HepG2 (cell line): ENCODE measurements around the gene RAB32. TPM values are rescaled to one million over a fixed set of nuclear protein-coding genes. Genes with fewer than 3 reads are reported as not detected.

ENCODE experiments used
- ATAC-seq: fragments of 200-7000 bp; cut with Tn5 transposase; 3 replicates; pipeline ENCODE4 v1.9.1; 2020; ENCODE audit warnings: mild to moderate bottlenecking, moderate library complexity
- BruUV-seq: library from RNA; stranded (reverse); fragments of 400-500 nt; replicated peaks from 2 replicates; lab custom pipeline; 2021; lab: Mats Ljungman, UMichigan
- CTCF ChIA-PET: fragments of 300-600 bp; formaldehyde crosslinking; extraction: SDS; loops from one replicate; lab custom pipeline; 2021; ENCODE audit warnings: low total read pairs, inconsistent platforms, low intra/inter-chr PET ratio; lab: Yijun Ruan, JAX
- POLR2A ChIA-PET: fragments of 350-600 bp; sonication (Branson Sonifier 250); formaldehyde crosslinking; loops from one replicate; lab custom pipeline; 2020; ENCODE audit warnings: antibody characterized with exemption, inconsistent platforms; lab: Yijun Ruan, JAX
- DNase-seq: peaks from one replicate; pipeline ENCODE4 v3.0.0-alpha.2; 2015; ENCODE audit warnings: low spot score
- FAIRE-seq: peaks from 3 replicates; lab custom pipeline; 2011; peaks lifted over from hg19 to GRCh38; lab: Jason Lieb, UNC
- H2AFZ ChIP-seq: one replicate; pipeline ENCODE4 v1.6.1; 2011; ENCODE audit warnings: low read length, inconsistent platforms
- H3K27ac ChIP-seq: fragments of 300-600 bp; 3 replicates; pipeline ENCODE4 v1.8.0; 2011; ENCODE audit warnings: mixed run types, mild to moderate bottlenecking, mixed read lengths, low read length, inconsistent platforms; ENCODE audit not compliant: insufficient read depth; ENCODE audit errors: extremely low read length
- H3K27me3 ChIP-seq, 2 experiments: fragments of 200-600 bp in 1 of 2; 2 replicates in 1 of 2; 3 replicates in 1 of 2; pipeline versions ENCODE4 v1.6.0 to v1.8.0; 2011; ENCODE audit warnings: low read length in 2 of 2, mild to moderate bottlenecking in 2 of 2, moderate library complexity in 2 of 2, inconsistent platforms in 1 of 2; ENCODE audit not compliant: insufficient read depth in 2 of 2, control insufficient read depth in 1 of 2
- H3K36me3 ChIP-seq, 2 experiments: fragments of 200-600 bp in 1 of 2; replicated peaks in 1 of 2; 2 replicates in 1 of 2; 3 replicates in 1 of 2; pipeline versions ENCODE4 v1.5.1 to v1.8.0; 2011; ENCODE audit warnings: low read length in 2 of 2, inconsistent platforms in 1 of 2; ENCODE audit not compliant: insufficient read depth in 2 of 2, control insufficient read depth in 1 of 2
- H3K4me1 ChIP-seq: 2 replicates; pipeline ENCODE4 v1.5.1; 2012; ENCODE audit warnings: low read length, inconsistent platforms; ENCODE audit not compliant: insufficient read depth
- H3K4me2 ChIP-seq: 2 replicates; pipeline ENCODE4 v1.6.0; 2011; ENCODE audit warnings: low read depth, low read length, inconsistent platforms
- H3K4me3 ChIP-seq, 3 experiments: fragments of 200-600 bp in 1 of 3; sonication (generic), shearing (Covaris generic) in 1 of 3; replicated peaks in 1 of 3; 2 replicates each; pipeline ENCODE4 v1.5.1; 2011 to 2016; ENCODE audit warnings: low read length in 3 of 3, inconsistent platforms in 2 of 3, low read depth in 2 of 3, mild to moderate bottlenecking in 2 of 3, control low read depth in 1 of 3, mixed read lengths in 1 of 3; ENCODE audit not compliant: insufficient read depth in 1 of 3
- H3K79me2 ChIP-seq: one replicate; pipeline ENCODE4 v1.6.1; 2011; ENCODE audit warnings: low read length, inconsistent platforms; ENCODE audit not compliant: insufficient read depth
- H3K9ac ChIP-seq: 2 replicates; pipeline ENCODE4 v1.6.0; 2011; ENCODE audit warnings: mild to moderate bottlenecking, low read depth, low read length, inconsistent platforms; ENCODE audit not compliant: insufficient read depth
- H3K9me3 ChIP-seq: 2 replicates; pipeline ENCODE4 v1.5.1; 2012; ENCODE audit warnings: mild to moderate bottlenecking, low read length
- H4K20me1 ChIP-seq: 2 replicates; pipeline ENCODE4 v1.6.0; 2011; ENCODE audit warnings: inconsistent platforms, mild to moderate bottlenecking, low read length, moderate library complexity; ENCODE audit not compliant: insufficient read depth
- DMAP1 ChIP-seq: IDR thresholded peaks from 2 replicates; pipeline ENCODE4 v1.6.1; 2016
- ESRRA ChIP-seq: sonication (generic); formaldehyde crosslinking; IDR thresholded peaks from 2 replicates; pipeline ENCODE4 v1.5.1; 2020; ENCODE audit warnings: mild to moderate bottlenecking, low read depth, missing genetic modification reagents
- FOSL1 ChIP-seq: sonication (generic); formaldehyde crosslinking; IDR thresholded peaks from 2 replicates; pipeline ENCODE4 v1.9.0; 2021; ENCODE audit warnings: missing genetic modification reagents, borderline replicate concordance
- KMT2A ChIP-seq: sonication (generic); formaldehyde crosslinking; IDR thresholded peaks from 2 replicates; pipeline ENCODE4 v1.4.0; 2020; ENCODE audit warnings: missing genetic modification reagents
- MBD4 ChIP-seq: IDR thresholded peaks from 2 replicates; pipeline ENCODE4 v1.6.1; 2012; ENCODE audit warnings: low read length, inconsistent platforms, borderline replicate concordance
- MED13 ChIP-seq: sonication (generic); formaldehyde crosslinking; IDR thresholded peaks from 2 replicates; pipeline ENCODE4 v1.5.0; 2020; ENCODE audit warnings: missing genetic modification reagents
- MEF2D ChIP-seq: sonication (generic); formaldehyde crosslinking; IDR thresholded peaks from 2 replicates; pipeline ENCODE4 v1.5.1; 2020; ENCODE audit warnings: mild to moderate bottlenecking, missing genetic modification reagents
- MXI1 ChIP-seq: IDR thresholded peaks from 3 replicates; pipeline ENCODE4 v1.6.1; 2012; ENCODE audit warnings: low read depth, low read length, inconsistent platforms, borderline replicate concordance
- NCOR1 ChIP-seq: fragments of 200-600 bp; sonication (generic); IDR thresholded peaks from 2 replicates; pipeline ENCODE4 v1.7.0; 2017; ENCODE audit warnings: antibody characterized with exemption, low read length, borderline replicate concordance
- NR3C1 ChIP-seq: sonication (generic); formaldehyde crosslinking; IDR thresholded peaks from 2 replicates; pipeline ENCODE4 v1.4.0; 2020; ENCODE audit warnings: missing genetic modification reagents
- POLR2A ChIP-seq, 2 experiments: IDR thresholded peaks; 2 replicates each; pipeline ENCODE4 v1.6.1; 2011; ENCODE audit warnings: low read depth in 2 of 2, low read length in 2 of 2, mild to moderate bottlenecking in 1 of 2, moderate library complexity in 1 of 2; ENCODE audit not compliant: insufficient read depth in 1 of 2
- TBX2 ChIP-seq: sonication (generic); formaldehyde crosslinking; IDR thresholded peaks from 2 replicates; pipeline ENCODE4 v1.5.0; 2020; ENCODE audit warnings: missing genetic modification reagents, mild to moderate bottlenecking, borderline replicate concordance
- ZNF264 ChIP-seq: sonication (generic); formaldehyde crosslinking; IDR thresholded peaks from 2 replicates; pipeline ENCODE4 v1.4.0; 2020; ENCODE audit warnings: missing genetic modification reagents
- ZNF557 ChIP-seq: sonication (generic); formaldehyde crosslinking; IDR thresholded peaks from 2 replicates; pipeline ENCODE4 v1.4.0; 2020; ENCODE audit warnings: missing genetic modification reagents
- ZNF775 ChIP-seq: sonication (generic); formaldehyde crosslinking; IDR thresholded peaks from 2 replicates; pipeline ENCODE4 v1.4.0; 2020; ENCODE audit warnings: missing genetic modification reagents, mild to moderate bottlenecking, moderate library complexity, borderline replicate concordance
- ZNF776 ChIP-seq: sonication (generic); formaldehyde crosslinking; IDR thresholded peaks from 2 replicates; pipeline ENCODE4 v1.4.0; 2020; ENCODE audit warnings: mild to moderate bottlenecking, missing genetic modification reagents
- in situ Hi-C: cut with HindIII; loops from 2 replicates; pipeline ENCODE4 v1.10.0; 2017; ENCODE audit warnings: low pct_unique_long_range_greater_than_20kb; ENCODE audit not compliant: extremely low pct_ligation_motif_present
- intact Hi-C: fragments of 100-400 bp; cut with micrococcal nuclease; formaldehyde crosslinking; loops from one replicate; pipeline ENCODE4 v1.10.0; 2022; ENCODE audit not compliant: unreplicated experiment
- polyA plus RNA-seq, 8 experiments: library from polyadenylated mRNA; depleted of rRNA in 3 of 8; stranded (reverse) in 7 of 8; unstranded in 1 of 8; fragments of >200 nt; fragmentation: Illumina TruSeq in 4 of 8; extraction: Trizol in 4 of 8; gene quantifications; 2 replicates each; pipeline versions ENCODE4 v1.2.1 to v1.2.3, GENCODE V29; 2011 to 2016; ENCODE audit warnings: low read depth in 4 of 8, missing spikeins in 1 of 8, mixed read lengths in 1 of 8; ENCODE audit not compliant: insufficient read depth in 1 of 8
- total RNA-seq, 5 experiments: library from RNA; depleted of rRNA; stranded (reverse); fragments of >200 nt; fragmentation: Illumina TruSeq; extraction: Trizol; gene quantifications; 2 replicates each; pipeline ENCODE4 v1.2.3, GENCODE V29; 2016; ENCODE audit warnings: low read depth in 1 of 5
- TF ChIP-seq, protein P1 (sequence below): sonication (generic); formaldehyde crosslinking; IDR thresholded peaks from 2 replicates; pipeline ENCODE4 v1.9.0; 2022; ENCODE audit warnings: missing genetic modification reagents, mild to moderate bottlenecking, borderline replicate concordance
- TF ChIP-seq, protein P2 (sequence below): sonication (generic); formaldehyde crosslinking; IDR thresholded peaks from 2 replicates; pipeline ENCODE4 v1.4.0; 2020; ENCODE audit warnings: mild to moderate bottlenecking, low read depth, missing genetic modification reagents
- TF ChIP-seq, protein P3 (sequence below): sonication (generic); formaldehyde crosslinking; IDR thresholded peaks from 2 replicates; pipeline ENCODE4 v1.8.1; 2023; ENCODE audit warnings: mild to moderate bottlenecking, missing genetic modification reagents

RAB32 gene
- total and polyA plus RNA-seq, 2 of the 13 experiments (the other 11 are each of a cell fraction or from before 2014, with no cell fraction given) = 43.7 to 93.9 TPM

DNA sequence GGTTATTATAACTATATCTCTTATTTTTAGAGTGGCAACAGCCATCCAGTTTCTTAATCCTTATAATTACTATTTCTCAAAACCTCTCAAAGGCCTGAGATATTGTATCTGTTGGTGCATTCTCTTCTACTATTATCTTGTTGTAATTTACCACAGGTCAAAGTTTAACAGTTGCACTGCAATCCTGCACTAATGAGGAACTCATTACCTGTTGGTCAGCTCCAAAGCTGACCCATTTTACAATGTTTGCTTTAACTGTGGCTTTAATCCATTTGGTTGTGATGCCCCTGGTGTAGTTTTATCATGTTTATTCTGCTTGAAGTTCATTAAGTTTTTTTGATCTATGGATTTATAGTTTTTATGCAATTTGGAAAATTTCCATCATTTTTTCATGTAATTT is 48.8 kb downstream of the RAB32 start:
- intact Hi-C loops = no loop called here
- Histone ChIP-seq H3K27me3 (no peaks in the 10 kb centered on the region), H3K4me3 (no peak overlapping the region), H3K4me2 (no peak overlapping the region)
- no peak for FAIRE-seq
- TF ChIP-seq MXI1 = no peak
- no peak for TF ChIP-seq ZNF775 (CRISPR knock-in tag)
- TF ChIP-seq MEF2D = no peak
- TF ChIP-seq POLR2A (IDR thresholded peaks at IDR 0.05; ENCODE audit: insufficient read depth in 1 of 2, low read depth in 2 of 2, low read length in 2 of 2) = no peak
- TF ChIP-seq, protein P1, sequence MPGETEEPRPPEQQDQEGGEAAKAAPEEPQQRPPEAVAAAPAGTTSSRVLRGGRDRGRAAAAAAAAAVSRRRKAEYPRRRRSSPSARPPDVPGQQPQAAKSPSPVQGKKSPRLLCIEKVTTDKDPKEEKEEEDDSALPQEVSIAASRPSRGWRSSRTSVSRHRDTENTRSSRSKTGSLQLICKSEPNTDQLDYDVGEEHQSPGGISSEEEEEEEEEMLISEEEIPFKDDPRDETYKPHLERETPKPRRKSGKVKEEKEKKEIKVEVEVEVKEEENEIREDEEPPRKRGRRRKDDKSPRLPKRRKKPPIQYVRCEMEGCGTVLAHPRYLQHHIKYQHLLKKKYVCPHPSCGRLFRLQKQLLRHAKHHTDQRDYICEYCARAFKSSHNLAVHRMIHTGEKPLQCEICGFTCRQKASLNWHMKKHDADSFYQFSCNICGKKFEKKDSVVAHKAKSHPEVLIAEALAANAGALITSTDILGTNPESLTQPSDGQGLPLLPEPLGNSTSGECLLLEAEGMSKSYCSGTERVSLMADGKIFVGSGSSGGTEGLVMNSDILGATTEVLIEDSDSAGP (CRISPR knock-in tag) = no peak
- TF ChIP-seq ZNF776 (CRISPR knock-in tag) = no peak
- no peak for TF ChIP-seq DMAP1
- TF ChIP-seq MED13 = no peak
- TF ChIP-seq ESRRA (CRISPR knock-in tag) = no peak
- TF ChIP-seq, protein P2, sequence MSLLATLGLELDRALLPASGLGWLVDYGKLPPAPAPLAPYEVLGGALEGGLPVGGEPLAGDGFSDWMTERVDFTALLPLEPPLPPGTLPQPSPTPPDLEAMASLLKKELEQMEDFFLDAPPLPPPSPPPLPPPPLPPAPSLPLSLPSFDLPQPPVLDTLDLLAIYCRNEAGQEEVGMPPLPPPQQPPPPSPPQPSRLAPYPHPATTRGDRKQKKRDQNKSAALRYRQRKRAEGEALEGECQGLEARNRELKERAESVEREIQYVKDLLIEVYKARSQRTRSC (CRISPR knock-in tag) = no peak
- no peak for TF ChIP-seq ZNF264
- TF ChIP-seq NCOR1 = no peak
- TF ChIP-seq TBX2 = no peak
- TF ChIP-seq FOSL1 (CRISPR knock-in tag) = no peak
- no peak for TF ChIP-seq KMT2A (CRISPR knock-in tag)
- TF ChIP-seq ZNF557 (CRISPR knock-in tag) = no peak
- no peak for TF ChIP-seq NR3C1 (CRISPR knock-in tag)
- no peak for TF ChIP-seq MBD4
- TF ChIP-seq, protein P3, sequence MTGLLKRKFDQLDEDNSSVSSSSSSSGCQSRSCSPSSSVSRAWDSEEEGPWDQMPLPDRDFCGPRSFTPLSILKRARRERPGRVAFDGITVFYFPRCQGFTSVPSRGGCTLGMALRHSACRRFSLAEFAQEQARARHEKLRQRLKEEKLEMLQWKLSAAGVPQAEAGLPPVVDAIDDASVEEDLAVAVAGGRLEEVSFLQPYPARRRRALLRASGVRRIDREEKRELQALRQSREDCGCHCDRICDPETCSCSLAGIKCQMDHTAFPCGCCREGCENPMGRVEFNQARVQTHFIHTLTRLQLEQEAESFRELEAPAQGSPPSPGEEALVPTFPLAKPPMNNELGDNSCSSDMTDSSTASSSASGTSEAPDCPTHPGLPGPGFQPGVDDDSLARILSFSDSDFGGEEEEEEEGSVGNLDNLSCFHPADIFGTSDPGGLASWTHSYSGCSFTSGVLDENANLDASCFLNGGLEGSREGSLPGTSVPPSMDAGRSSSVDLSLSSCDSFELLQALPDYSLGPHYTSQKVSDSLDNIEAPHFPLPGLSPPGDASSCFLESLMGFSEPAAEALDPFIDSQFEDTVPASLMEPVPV = no peak
- TF ChIP-seq, all 625 proteins: peak for 0
- POLR2A ChIA-PET = no interaction called here
- Histone ChIP-seq H3K79me2 (no peaks in the 10 kb centered on the region), H3K36me3 (no peaks in the 10 kb centered on the region), H3K9me3 (no peaks in the 10 kb centered on the region), H3K9ac (no peak overlapping the region), H3K4me1 (no peaks in the 10 kb centered on the region), H4K20me1 (no peaks in the 10 kb centered on the region), H2AFZ (no peak overlapping the region), H3K27ac (no peak overlapping the region)
- CTCF ChIA-PET = no interaction called here
- DNase-seq (no peak), ATAC-seq (no peak)
- in situ Hi-C loops = no loop called here
- no TSS peak for BruUV-seq
